ENCODE data around the gene AHRR.

GRCh38 chr5:316210-317085 lies 5.1 kb upstream of the AHRR start:
- TF ChIP-seq CTCF (IDR thresholded peaks at IDR 0.05; ENCODE audit: insufficient read depth, low read depth, low read length) (no peak), EZH2 (IDR thresholded peaks at IDR 0.05; ENCODE audit: insufficient read depth, low read length) (no peak)
